Body of pancreas (tissue), 4 donors: ENCODE measurements around the gene C1orf56. TPM values are rescaled to one million over a fixed set of nuclear protein-coding genes. Genes with fewer than 3 reads are reported as not detected.
A peak's percentile ranks its signal among the peaks of the same experiment; 100 is the strongest.

Experiments used
- ATAC-seq: fragments of 150-250 bp; one replicate; pipeline ENCODE4 v1.9.1; 2016
- DNase-seq, 4 donors: peaks; one replicate each; pipeline ENCODE4 v3.0.0-alpha.2; 2019
- H3K27ac ChIP-seq, 4 donors: fragments of 200-600 bp; sonication (generic); 1 replicate in 3 of 4; 2 replicates in 1 of 4; pipeline versions ENCODE4 v1.5.1 to v1.6.1; 2016 to 2019; ENCODE audit warnings: mild to moderate bottlenecking in 1 of 4, mixed read lengths in 1 of 4, moderate library complexity in 1 of 4
- H3K27me3 ChIP-seq, 2 donors: fragments of 200-600 bp; sonication (generic); one replicate each; pipeline ENCODE4 v1.6.0; 2016; ENCODE audit warnings: mild to moderate bottlenecking in 1 of 2
- H3K36me3 ChIP-seq, 2 donors: fragments of 200-600 bp; sonication (generic); replicated peaks in 1 of 2; 2 replicates each; pipeline ENCODE4 v1.5.1; 2016; ENCODE audit warnings: low read depth in 2 of 2; ENCODE audit not compliant: insufficient read depth in 1 of 2
- H3K4me1 ChIP-seq: fragments of 200-600 bp; sonication (generic); one replicate; pipeline ENCODE4 v1.6.0; 2016
- H3K4me3 ChIP-seq, 2 donors: fragments of 200-600 bp; sonication (generic); 1 replicate in 1 of 2; 2 replicates in 1 of 2; pipeline ENCODE4 v1.5.1; 2016 to 2019
- H3K9me3 ChIP-seq, 3 donors: fragments of 200-600 bp; sonication (generic); 1 replicate in 2 of 3; 2 replicates in 1 of 3; pipeline ENCODE4 v1.5.1; 2016
- CTCF ChIP-seq, 7 experiments: fragments of 450-650 bp in 4 of 7; fragments of 200-600 bp in 3 of 7; sonication (generic) in 3 of 7; IDR thresholded peaks; one replicate each; pipeline ENCODE4 v1.5.1; 2016 to 2019; ENCODE audit warnings: antibody characterized with exemption in 7 of 7
- POLR2A ChIP-seq, 3 donors: fragments of 450-650 bp; IDR thresholded peaks; one replicate each; pipeline ENCODE4 v1.6.1; 2016; ENCODE audit warnings: antibody characterized with exemption in 3 of 3, mild to moderate bottlenecking in 2 of 3
- WGBS, 2 donors: methylation state at CpG; one replicate each; pipeline ENCODE4 v1.1.5; 2017; 5-methylcytosine and 5-hydroxymethylcytosine counted together
- intact Hi-C: fragments of 100-400 bp; cut with DNase I; formaldehyde crosslinking; loops from one replicate; pipeline ENCODE4 v1.15.1; 2023
- total RNA-seq, 2 donors: library from RNA; depleted of rRNA; stranded (reverse); fragments of >200 nt; gene quantifications; one replicate each; pipeline ENCODE4 v1.1.0, GENCODE V29; 2016

Gene C1orf56
- 1 to 10 TPM; 5.7 to 6.9 TPM for total RNA-seq

GRCh38 chr1:151047591-151047924, at the start of gene C1orf56:
TSS of gene C1orf56 (plus strand) at chr1:151047751. CDS start at chr1:151047848, 97 bp downstream.
- Histone ChIP-seq H3K27ac (peak within 1 kb of the TSS; percentile 63 to 79 (median 72)), H3K9me3 (no peaks in the 10 kb centered on the region), H3K36me3 (peaks cover 0 to under 1% of the 10 kb centered on the region in 2 donors), H3K4me3 (peak within 1 kb of the TSS; percentile 35 to 53), H3K27me3 (no peaks in the 10 kb centered on the region), H3K4me1 (peaks cover 13% of the 10 kb centered on the region)
- intact Hi-C loops, result no loop called here
- peak in 2 of 3 donors; percentile 5 to 57 for TF ChIP-seq POLR2A (IDR thresholded peaks at IDR 0.05)
- no peak for TF ChIP-seq CTCF (IDR thresholded peaks at IDR 0.05)
- WGBS, 2 donors, result 0% methylated on average over 1 to 29 of the region's 29 CpGs
- peak; percentile 57 to 77 (median 66) for DNase-seq
- peak; percentile 76 for ATAC-seq

- no peaks in the 10 kb centered on the region for H3K27me3 ChIP-seq
- H3K9me3 ChIP-seq, result no peaks in the 10 kb centered on the region
- ATAC-seq, result no peak
- WGBS, 2 donors, result 63 to 79% methylated on average over 4 to 5 of the region's 5 CpGs
- H3K27ac ChIP-seq, result no peak overlapping the region
- no peak for DNase-seq
- TF ChIP-seq CTCF (IDR thresholded peaks at IDR 0.05) (no peak), POLR2A (IDR thresholded peaks at IDR 0.05) (no peak)
- intact Hi-C loops, result no loop called here
- peaks cover 29% of the 10 kb centered on the region for H3K4me1 ChIP-seq
- H3K4me3 ChIP-seq, result no peak overlapping the region
- H3K36me3 ChIP-seq, result peaks cover 15 to 33% of the 10 kb centered on the region in 2 donors
Observed at GRCh38 chr1:150997949-150998348, 49.6 kb upstream of the C1orf56 start.

- ATAC-seq, result no peak
- no peak for TF ChIP-seq CTCF (IDR thresholded peaks at IDR 0.05)
- TF ChIP-seq POLR2A (IDR thresholded peaks at IDR 0.05), result no peak
- Histone ChIP-seq H3K9me3 (no peaks in the 10 kb centered on the region), H3K27ac (no peak overlapping the region), H3K4me3 (no peak overlapping the region), H3K36me3 (peaks cover 15 to 33% of the 10 kb centered on the region in 2 donors), H3K4me1 (peaks cover 41% of the 10 kb centered on the region), H3K27me3 (no peaks in the 10 kb centered on the region)
- DNase-seq, result no peak
- intact Hi-C loops, result no loop called here
- WGBS, 2 donors, result 54 to 78% methylated on average over 14 to 17 of the region's 17 CpGs
Observed at GRCh38 chr1:150999051-150999674, 48.4 kb upstream of the C1orf56 start.

GRCh38 chr1:150999926-151000325, 47.6 kb upstream of the C1orf56 start:
- Histone ChIP-seq H3K9me3 (no peaks in the 10 kb centered on the region), H3K36me3 (peaks cover 15 to 33% of the 10 kb centered on the region in 2 donors), H3K4me1 (peaks cover 46% of the 10 kb centered on the region), H3K27ac (no peak overlapping the region), H3K27me3 (no peaks in the 10 kb centered on the region), H3K4me3 (no peak overlapping the region)
- DNase-seq, result no peak
- WGBS, 2 donors, result 83 to 96% methylated on average over 2 of the region's 2 CpGs
- intact Hi-C loops, result no loop called here
- TF ChIP-seq POLR2A (IDR thresholded peaks at IDR 0.05) (no peak), CTCF (IDR thresholded peaks at IDR 0.05) (no peak)
- ATAC-seq, result no peak

GRCh38 chr1:151000408-151000807, 47.1 kb upstream of the C1orf56 start:
- Histone ChIP-seq H3K4me1 (peaks cover 47% of the 10 kb centered on the region), H3K9me3 (no peaks in the 10 kb centered on the region), H3K27ac (no peak overlapping the region), H3K4me3 (no peak overlapping the region), H3K36me3 (peaks cover 15 to 33% of the 10 kb centered on the region in 2 donors), H3K27me3 (no peaks in the 10 kb centered on the region)
- TF ChIP-seq POLR2A (IDR thresholded peaks at IDR 0.05), result no peak
- TF ChIP-seq CTCF (IDR thresholded peaks at IDR 0.05), result no peak
- intact Hi-C loops, result no loop called here
- 84 to 96% methylated on average over 3 of the region's 3 CpGs for WGBS, 2 donors
- ATAC-seq (no peak), DNase-seq (no peak)
